Subcutaneous abdominal adipose tissue (tissue), 5 donors: ENCODE results near the gene GREB1.

ENCODE experiments used
- H3K27ac ChIP-seq: one replicate; pipeline ENCODE4 v1.7.0; 2013; ENCODE audit warnings: low read depth, mild to moderate bottlenecking, inconsistent platforms, low read length, moderate library complexity
- H3K27me3 ChIP-seq, 5 donors: one replicate each; pipeline ENCODE4 v1.7.0; 2013; ENCODE audit warnings: low read length in 5 of 5, inconsistent platforms in 1 of 5; ENCODE audit not compliant: control insufficient read depth in 5 of 5, insufficient read depth in 4 of 5
- H3K36me3 ChIP-seq, 5 donors: one replicate each; pipeline ENCODE4 v1.7.0; 2013; ENCODE audit warnings: low read length in 5 of 5; ENCODE audit not compliant: control insufficient read depth in 5 of 5, insufficient read depth in 5 of 5
- H3K4me1 ChIP-seq, 5 donors: one replicate each; pipeline ENCODE4 v1.7.0; 2013; ENCODE audit warnings: low read length in 5 of 5, mild to moderate bottlenecking in 3 of 5, moderate library complexity in 1 of 5; ENCODE audit not compliant: control insufficient read depth in 5 of 5, insufficient read depth in 5 of 5
- H3K4me3 ChIP-seq, 5 donors: one replicate each; pipeline ENCODE4 v1.7.0; 2013; ENCODE audit warnings: low read length in 5 of 5, low read depth in 1 of 5
- H3K9ac ChIP-seq, 5 donors: one replicate each; pipeline ENCODE4 v1.7.0; 2013; ENCODE audit warnings: low read length in 5 of 5, mild to moderate bottlenecking in 4 of 5, moderate library complexity in 3 of 5
- H3K9me3 ChIP-seq, 5 donors: one replicate each; pipeline ENCODE4 v1.7.0; 2013; ENCODE audit warnings: low read length in 5 of 5; ENCODE audit not compliant: control insufficient read depth in 5 of 5
- donor health status: healthy.
- donor health status: healthy.
- donor health status: healthy.
- donor health status: healthy.
- donor health status: healthy.

The GREB1 gene

DNA sequence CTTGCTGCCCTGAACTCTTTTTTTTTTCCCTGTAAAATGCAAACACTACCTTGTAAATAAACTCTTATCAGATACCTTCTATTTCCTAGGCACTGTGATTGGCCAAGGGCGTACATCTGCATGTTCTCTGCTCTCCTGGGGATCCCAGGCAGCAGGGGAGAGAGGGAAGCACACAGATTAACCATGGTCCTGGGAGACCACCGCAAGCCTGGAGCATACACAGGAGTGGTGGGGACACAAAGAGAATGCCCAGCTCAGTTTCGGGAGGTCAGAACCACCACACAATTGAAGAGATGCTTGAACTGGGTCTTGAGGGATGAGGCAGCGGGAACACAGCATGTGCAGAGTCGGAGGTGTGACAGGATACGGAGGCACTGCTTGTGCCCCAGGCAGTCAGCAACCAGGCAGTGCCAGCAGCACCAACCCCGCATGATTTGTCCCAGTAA, 2.1 kb downstream of the GREB1 start:
- no peaks in the 10 kb centered on the region for H3K9me3 ChIP-seq
- H3K27me3 ChIP-seq = peaks cover 3 to 18% (median 5%) of the 10 kb centered on the region in 5 donors
- peaks cover 0 to 16% (median 0%) of the 10 kb centered on the region in 5 donors for H3K4me1 ChIP-seq
- no peak overlapping the region for H3K4me3 ChIP-seq
- H3K27ac ChIP-seq = no peak overlapping the region
- no peaks in the 10 kb centered on the region for H3K36me3 ChIP-seq
- H3K9ac ChIP-seq = no peak overlapping the region

GRCh38 chr2:11537951-11538350, 4.1 kb downstream of the GREB1 start:
- Histone ChIP-seq H3K9ac (no peak overlapping the region), H3K36me3 (no peaks in the 10 kb centered on the region), H3K4me1 (peaks cover 0 to 22% (median 0%) of the 10 kb centered on the region in 5 donors), H3K27ac (no peak overlapping the region), H3K9me3 (no peaks in the 10 kb centered on the region), H3K4me3 (no peak overlapping the region), H3K27me3 (peaks cover 3 to 18% (median 7%) of the 10 kb centered on the region in 5 donors)

GRCh38 chr2:11539317-11540147, 5.7 kb downstream of the GREB1 start:
- H3K9ac ChIP-seq = no peak overlapping the region
- H3K4me1 ChIP-seq = peaks cover 0 to 14% (median 0%) of the 10 kb centered on the region in 5 donors
- H3K9me3 ChIP-seq = no peaks in the 10 kb centered on the region
- no peak overlapping the region for H3K27ac ChIP-seq
- peaks cover 3 to 21% (median 7%) of the 10 kb centered on the region in 5 donors for H3K27me3 ChIP-seq
- H3K4me3 ChIP-seq = no peak overlapping the region
- H3K36me3 ChIP-seq = no peaks in the 10 kb centered on the region

DNA sequence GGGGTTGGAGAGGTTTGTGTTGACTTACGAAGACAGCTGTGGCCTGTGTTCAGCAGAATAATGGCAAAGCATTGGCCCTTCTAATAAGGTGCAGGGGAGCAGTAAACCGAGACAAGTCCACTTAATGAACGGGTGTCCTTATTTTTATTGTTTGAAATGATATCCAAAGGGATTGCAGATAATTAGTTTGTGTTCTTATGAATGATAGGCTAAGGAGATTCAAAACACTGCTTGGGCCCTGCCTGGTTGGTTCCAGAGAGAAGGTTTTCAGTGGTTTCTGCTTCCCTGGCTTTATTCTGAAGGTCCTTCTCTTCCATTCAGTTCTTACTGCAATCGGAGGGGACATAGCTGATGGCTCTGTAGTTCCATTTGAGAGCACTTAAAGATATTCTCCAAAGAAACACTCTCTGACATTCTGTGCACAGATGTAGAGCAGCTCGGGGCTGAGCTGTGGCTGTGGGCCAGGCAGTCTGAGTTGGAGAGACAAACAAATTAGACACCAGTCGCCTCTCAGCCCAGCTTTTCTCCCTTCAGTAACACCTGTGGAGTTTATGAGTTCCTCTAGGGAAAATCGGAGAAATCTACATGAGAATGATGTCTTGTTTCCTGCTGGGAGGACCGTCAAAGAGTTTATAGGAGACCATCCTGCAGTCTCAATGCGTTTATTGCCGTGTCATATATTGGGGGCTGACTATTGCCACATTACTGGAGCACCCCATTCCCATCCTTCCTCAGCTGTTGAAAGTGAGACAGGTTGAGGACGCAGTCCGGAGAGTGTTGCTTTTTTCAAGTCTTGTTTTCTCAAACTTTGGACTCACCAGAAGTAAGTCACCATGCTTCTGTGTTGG, 6.5 kb downstream of the GREB1 start:
- Histone ChIP-seq H3K27ac (no peak overlapping the region), H3K9ac (no peak overlapping the region), H3K9me3 (no peaks in the 10 kb centered on the region), H3K4me3 (no peak overlapping the region), H3K27me3 (peaks cover 0 to 19% (median 7%) of the 10 kb centered on the region in 5 donors), H3K36me3 (no peaks in the 10 kb centered on the region), H3K4me1 (peaks cover 0 to 14% (median 0%) of the 10 kb centered on the region in 5 donors)

- Histone ChIP-seq H3K9ac (no peak overlapping the region), H3K27me3 (peaks cover 0 to 12% (median 3%) of the 10 kb centered on the region in 5 donors), H3K36me3 (no peaks in the 10 kb centered on the region), H3K4me1 (peaks cover 0 to 14% (median 0%) of the 10 kb centered on the region in 5 donors), H3K9me3 (no peaks in the 10 kb centered on the region), H3K27ac (no peak overlapping the region), H3K4me3 (no peak overlapping the region)
Measured at GRCh38 chr2:11540996-11541692, 7.3 kb downstream of the GREB1 start.

- Histone ChIP-seq H3K36me3 (no peaks in the 10 kb centered on the region), H3K9ac (no peak overlapping the region), H3K27me3 (peaks cover 0 to 10% (median 3%) of the 10 kb centered on the region in 5 donors), H3K4me1 (peaks cover 0 to 14% (median 0%) of the 10 kb centered on the region in 5 donors), H3K9me3 (no peaks in the 10 kb centered on the region), H3K4me3 (no peak overlapping the region), H3K27ac (no peak overlapping the region)
Measured at GRCh38 chr2:11541693-11542274, 7.9 kb downstream of the GREB1 start.

DNA sequence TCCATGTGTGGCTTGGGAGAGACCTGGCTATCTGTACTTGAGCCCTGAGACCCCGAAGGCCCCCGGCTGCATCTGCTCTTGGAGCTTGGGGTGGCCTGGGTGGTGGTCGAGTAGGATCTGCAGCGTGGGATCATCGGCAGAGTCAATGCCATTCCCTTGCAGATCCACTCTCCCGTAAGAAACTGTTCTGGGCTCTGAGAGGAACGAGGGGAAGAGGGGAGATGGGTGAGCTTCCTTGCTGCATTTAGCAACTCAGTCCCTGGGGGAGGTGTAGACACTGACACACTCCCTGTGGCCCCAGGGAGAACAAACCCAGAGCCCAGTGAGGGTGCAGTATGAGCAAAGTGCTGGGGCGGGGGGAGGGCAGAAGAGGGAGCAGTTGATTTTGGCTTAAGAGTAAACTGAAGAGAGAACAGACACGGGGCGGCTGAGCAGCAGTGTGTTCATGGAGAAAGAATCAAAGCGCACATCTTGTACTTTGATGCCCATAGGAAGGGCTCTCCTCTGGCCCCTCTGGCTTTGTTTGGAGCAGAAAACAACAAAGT, 8.5 kb downstream of the GREB1 start:
- no peaks in the 10 kb centered on the region for H3K9me3 ChIP-seq
- peaks cover 0 to 10% (median 3%) of the 10 kb centered on the region in 5 donors for H3K27me3 ChIP-seq
- H3K4me1 ChIP-seq = peaks cover 0 to 14% (median 0%) of the 10 kb centered on the region in 5 donors
- no peaks in the 10 kb centered on the region for H3K36me3 ChIP-seq
- H3K9ac ChIP-seq = no peak overlapping the region
- no peak overlapping the region for H3K27ac ChIP-seq
- no peak overlapping the region for H3K4me3 ChIP-seq

DNA sequence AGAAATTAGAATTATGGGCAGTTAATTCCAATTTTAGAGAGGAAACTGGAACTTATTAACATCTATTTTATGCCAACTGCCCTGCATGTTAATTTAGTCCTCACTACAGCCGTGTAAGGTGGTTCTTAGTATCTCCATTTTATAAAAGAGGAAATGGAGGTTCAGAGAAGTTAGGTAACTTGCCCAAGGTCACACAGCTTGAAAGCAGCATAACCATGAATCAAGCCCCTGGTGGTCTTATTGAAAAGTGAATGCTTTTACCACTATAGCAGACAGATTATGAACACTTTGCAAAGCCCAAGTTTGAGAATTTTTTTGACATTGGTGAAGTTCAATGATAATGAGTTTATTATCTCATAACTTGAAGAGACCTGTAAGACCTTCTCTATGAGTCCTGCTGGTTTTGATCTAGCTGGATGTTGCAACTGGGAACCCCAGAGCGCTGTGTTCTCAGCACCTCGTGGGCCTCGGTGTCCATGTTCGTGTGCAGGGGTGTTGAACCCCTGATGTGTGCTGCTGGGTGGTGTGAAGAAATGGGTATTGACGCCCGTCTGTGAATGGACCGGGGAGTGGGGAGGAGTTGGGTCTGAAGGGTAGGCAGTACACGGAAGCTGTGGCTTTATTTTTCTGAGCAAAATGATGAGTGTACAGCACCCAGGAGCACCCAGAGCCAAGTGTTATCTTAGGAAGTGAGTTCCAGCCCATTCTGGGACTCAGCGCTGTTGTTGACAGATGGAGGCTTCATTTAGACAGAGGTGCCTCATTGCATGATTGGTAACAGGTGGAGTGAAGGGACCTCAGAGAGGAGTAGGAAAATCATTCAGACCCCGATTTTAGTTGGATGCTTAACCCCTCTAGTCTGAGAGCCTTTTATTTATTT, 9.7 kb downstream of the GREB1 start:
- Histone ChIP-seq H3K4me3 (no peak overlapping the region), H3K27ac (no peak overlapping the region), H3K9me3 (no peaks in the 10 kb centered on the region), H3K4me1 (peaks cover 0 to 14% (median 0%) of the 10 kb centered on the region in 5 donors), H3K9ac (no peak overlapping the region), H3K27me3 (peaks cover 0 to 10% (median 3%) of the 10 kb centered on the region in 5 donors), H3K36me3 (no peaks in the 10 kb centered on the region)
